NOMO-1 (cell line): ENCODE measurements around the gene TDRD9.
"Not testable (repeated sequence)": the region's sequence is repeated elsewhere in the genome, so short reads cannot be mapped to it uniquely, and the experiment has no call there.

ENCODE experiments used
- DNase-seq, 2 experiments: peaks; one replicate each; lab custom pipeline; 2025; ENCODE audit not compliant: unreplicated experiment in 2 of 2; lab: John Stamatoyannopoulos, UW

Gene TDRD9

GRCh38 chr14:103980623-103981238, 52.5 kb downstream of the TDRD9 start:
- DNase-seq = not testable (repeated sequence)

GRCh38 chr14:103984196-103984595, 55.9 kb downstream of the TDRD9 start:
- no peak for DNase-seq

GRCh38 chr14:103989034-103989433, 60.8 kb downstream of the TDRD9 start:
- DNase-seq = no peak

GRCh38 chr14:103989964-103990363, 61.7 kb downstream of the TDRD9 start:
- no peak for DNase-seq

- no peak for DNase-seq
Measured at GRCh38 chr14:103994535-103995184, 66.4 kb downstream of the TDRD9 start.

GRCh38 chr14:103995876-103996275, 67.6 kb downstream of the TDRD9 start:
- no peak for DNase-seq

- DNase-seq = no peak
Measured at GRCh38 chr14:103997391-103997790, 69.1 kb downstream of the TDRD9 start.

- no peak for DNase-seq
Measured at GRCh38 chr14:103998027-103998426, 69.8 kb downstream of the TDRD9 start.

- DNase-seq = no peak
Measured at GRCh38 chr14:103999795-104000440, 71.7 kb downstream of the TDRD9 start.

GRCh38 chr14:104001003-104001402, 72.7 kb downstream of the TDRD9 start:
- DNase-seq = peak in 1 of 2 experiments; percentile 0

- no peak for DNase-seq
Measured at GRCh38 chr14:104003616-104004015, 75.4 kb downstream of the TDRD9 start.

GRCh38 chr14:104004849-104005248, 76.6 kb downstream of the TDRD9 start:
- DNase-seq = no peak

GRCh38 chr14:104005489-104005888, 77.2 kb downstream of the TDRD9 start:
- no peak for DNase-seq

GRCh38 chr14:104007121-104007520, 78.9 kb downstream of the TDRD9 start:
- no peak for DNase-seq

GRCh38 chr14:104009297-104009696, 81.0 kb downstream of the TDRD9 start:
- no peak for DNase-seq

GRCh38 chr14:104011824-104012517, 83.7 kb downstream of the TDRD9 start:
- DNase-seq = no peak

GRCh38 chr14:104014764-104015163, 86.5 kb downstream of the TDRD9 start:
- DNase-seq = no peak

GRCh38 chr14:104016873-104017650, 88.8 kb downstream of the TDRD9 start:
- peak; percentile 26 to 39 for DNase-seq

- DNase-seq = no peak
Measured at GRCh38 chr14:104019029-104019428, 90.8 kb downstream of the TDRD9 start.

- DNase-seq = no peak
Measured at GRCh38 chr14:104019806-104020205, 91.5 kb downstream of the TDRD9 start.

- DNase-seq = no peak
Measured at GRCh38 chr14:104020471-104020870, 92.2 kb downstream of the TDRD9 start.
